Upper lobe of right lung (tissue), 1 donor: ENCODE data around the gene AFAP1L2. TPM values are rescaled to one million over a fixed set of nuclear protein-coding genes. Genes with fewer than 3 reads are reported as not detected.

ENCODE experiments used
- ATAC-seq: fragments of 200-7000 bp; cut with Tn5 transposase; one replicate; pipeline ENCODE4 v1.9.1; 2020; ENCODE audit warnings: mild to moderate bottlenecking, moderate library complexity
- DNase-seq: peaks from one replicate; pipeline ENCODE4 v3.0.0-alpha.2; 2020
- H3K27ac ChIP-seq: fragments of 200-600 bp; one replicate; pipeline ENCODE4 v1.8.0; 2022
- H3K27me3 ChIP-seq: fragments of 200-600 bp; one replicate; pipeline ENCODE4 v1.8.0; 2022; ENCODE audit warnings: mild to moderate bottlenecking
- H3K36me3 ChIP-seq: fragments of 200-600 bp; one replicate; pipeline ENCODE4 v1.8.0; 2022
- H3K4me1 ChIP-seq: fragments of 200-600 bp; one replicate; pipeline ENCODE4 v1.8.0; 2022
- H3K4me3 ChIP-seq: fragments of 200-600 bp; one replicate; pipeline ENCODE4 v1.8.0; 2022; ENCODE audit warnings: mild to moderate bottlenecking
- H3K9me3 ChIP-seq: fragments of 200-600 bp; one replicate; pipeline ENCODE4 v1.8.0; 2022
- CTCF ChIP-seq: fragments of 200-600 bp; IDR thresholded peaks from one replicate; pipeline ENCODE4 v1.8.0; 2022; ENCODE audit warnings: antibody characterized with exemption
- intact Hi-C: fragments of 100-400 bp; cut with DNase I; formaldehyde crosslinking; loops from one replicate; pipeline ENCODE4 v1.11.0; 2022
- total RNA-seq: library from RNA; stranded (reverse); fragmentation: NEBNext Ultra II Directional; extraction: Animal tissue kit (Norgen Biotek cat#: 25700); gene quantifications from one replicate; pipeline ENCODE4 v1.2.1, GENCODE V29; 2021
- donor health status: DM: no; HTN: yes; CAD: no; lungs with severe emphysema.

AFAP1L2 gene
- total RNA-seq, 1 donor from 2014 or later = 10.1 TPM

GRCh38 chr10:114304571-114305421 lies 99.5 kb downstream of the AFAP1L2 start:
- intact Hi-C loops = no loop called here
- ATAC-seq (peak; percentile 71), DNase-seq (peak; percentile 74)
- Histone ChIP-seq H3K9me3 (no peaks in the 10 kb centered on the region), H3K4me3 (peak overlapping the region; percentile 40), H3K36me3 (no peaks in the 10 kb centered on the region), H3K27ac (no peak overlapping the region), H3K4me1 (peaks cover 7% of the 10 kb centered on the region), H3K27me3 (no peaks in the 10 kb centered on the region)
- TF ChIP-seq CTCF = peak; percentile 51

- intact Hi-C loops = no loop called here
- Histone ChIP-seq H3K4me3 (peak overlapping the region; percentile 40), H3K27ac (no peak overlapping the region), H3K9me3 (no peaks in the 10 kb centered on the region), H3K27me3 (no peaks in the 10 kb centered on the region), H3K36me3 (no peaks in the 10 kb centered on the region), H3K4me1 (peaks cover 7% of the 10 kb centered on the region)
- no peak for DNase-seq
- peak; percentile 83 for TF ChIP-seq CTCF
- peak; percentile 85 for ATAC-seq
These were observed 100.2 kb downstream of the AFAP1L2 start for GRCh38 chr10:114304017-114304570.

- intact Hi-C loops = no loop called here
These were observed 100.7 kb downstream of the AFAP1L2 start for GRCh38 chr10:114303556-114303955.

GRCh38 chr10:114301951-114302710 lies 102.2 kb downstream of the AFAP1L2 start:
- H3K36me3 ChIP-seq = no peaks in the 10 kb centered on the region
- ATAC-seq (no peak), DNase-seq (peak; percentile 51)
- no peak overlapping the region for H3K27ac ChIP-seq
- no peak for TF ChIP-seq CTCF
- intact Hi-C loops = no loop called here
- H3K4me1 ChIP-seq = peaks cover 7% of the 10 kb centered on the region
- H3K27me3 ChIP-seq = no peaks in the 10 kb centered on the region
- no peaks in the 10 kb centered on the region for H3K9me3 ChIP-seq
- no peak overlapping the region for H3K4me3 ChIP-seq

More at GRCh38 chr10:114303556-114303955, 100.7 kb downstream of the AFAP1L2 start:
- Histone ChIP-seq H3K4me1 (peaks cover 7% of the 10 kb centered on the region), H3K4me3 (no peak overlapping the region), H3K9me3 (no peaks in the 10 kb centered on the region), H3K36me3 (no peaks in the 10 kb centered on the region), H3K27ac (no peak overlapping the region), H3K27me3 (no peaks in the 10 kb centered on the region)
- TF ChIP-seq CTCF = no peak
- DNase-seq (no peak), ATAC-seq (no peak)

- Histone ChIP-seq H3K27ac (no peak overlapping the region), H3K4me1 (peaks cover 7% of the 10 kb centered on the region), H3K9me3 (peaks cover 2% of the 10 kb centered on the region), H3K27me3 (no peaks in the 10 kb centered on the region), H3K36me3 (no peaks in the 10 kb centered on the region), H3K4me3 (no peak overlapping the region)
- TF ChIP-seq CTCF = no peak
- DNase-seq (peak; percentile 46), ATAC-seq (no peak)
- intact Hi-C loops = no loop called here
These were observed 103.1 kb downstream of the AFAP1L2 start for GRCh38 chr10:114301177-114301576.
